Measurements from ENCODE around the gene POLE.

Gene POLE

DNA sequence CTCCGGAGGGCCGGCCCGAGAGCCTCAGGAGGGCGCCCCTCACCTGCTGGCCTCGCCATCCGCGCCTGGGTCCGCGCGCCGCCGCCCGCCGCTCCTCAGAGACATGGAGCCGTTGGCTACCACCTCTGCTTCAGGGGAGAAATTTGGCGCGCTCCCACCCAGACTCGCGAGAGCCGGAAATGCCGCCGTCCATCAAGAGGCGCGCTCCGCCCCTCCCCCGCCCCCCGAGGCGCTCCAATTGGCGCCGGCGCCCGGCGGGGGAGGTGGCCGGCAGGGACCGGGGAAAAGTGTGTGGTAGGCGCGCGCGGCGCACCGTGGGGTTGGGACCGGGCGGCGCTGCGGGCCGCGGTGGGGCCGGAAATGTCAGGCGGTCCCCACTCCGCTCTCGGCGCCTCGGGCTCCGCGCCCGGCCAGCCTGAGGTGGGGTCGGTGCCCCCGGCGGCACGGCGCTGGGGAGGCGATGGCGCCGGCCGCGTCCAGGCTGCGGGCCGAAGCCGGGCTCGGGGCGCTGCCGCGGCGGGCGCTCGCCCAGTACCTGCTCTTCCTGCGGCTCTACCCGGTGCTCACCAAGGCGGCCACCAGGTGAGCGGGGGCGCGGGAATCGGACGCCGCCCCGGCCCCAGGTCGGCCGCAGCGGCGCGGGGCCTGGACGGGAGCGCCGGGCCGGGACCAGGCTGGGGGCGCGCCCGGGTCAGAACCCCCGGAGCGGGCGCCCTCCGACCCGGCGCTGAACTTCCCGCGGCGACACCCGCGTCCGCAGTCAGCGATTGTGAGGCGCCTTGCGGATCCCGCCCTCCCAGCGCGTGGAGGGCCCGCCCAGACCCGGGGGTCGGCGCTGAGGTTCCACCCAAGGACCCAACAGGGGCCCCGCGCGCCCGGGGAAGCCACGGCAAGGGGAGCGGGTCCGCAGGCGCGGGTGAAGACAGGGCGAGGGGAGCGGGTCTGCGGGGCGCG lies at the start of gene POLE, which contains the start of gene PXMP2:
Gene POLE, minus strand, starts transcription at position 132 of the 954 bp plus-strand sequence. Its CDS starts 27 bp downstream, at position 105.
Gene PXMP2, plus strand, starts transcription at position 377 of the 954 bp plus-strand sequence. Its CDS starts 84 bp downstream, at position 461.
- DNase-seq: peak; percentile 83

GRCh38 chr12:132736913-132737312 lies 49.8 kb upstream of the POLE start:
- DNase-seq: no peak

DNA sequence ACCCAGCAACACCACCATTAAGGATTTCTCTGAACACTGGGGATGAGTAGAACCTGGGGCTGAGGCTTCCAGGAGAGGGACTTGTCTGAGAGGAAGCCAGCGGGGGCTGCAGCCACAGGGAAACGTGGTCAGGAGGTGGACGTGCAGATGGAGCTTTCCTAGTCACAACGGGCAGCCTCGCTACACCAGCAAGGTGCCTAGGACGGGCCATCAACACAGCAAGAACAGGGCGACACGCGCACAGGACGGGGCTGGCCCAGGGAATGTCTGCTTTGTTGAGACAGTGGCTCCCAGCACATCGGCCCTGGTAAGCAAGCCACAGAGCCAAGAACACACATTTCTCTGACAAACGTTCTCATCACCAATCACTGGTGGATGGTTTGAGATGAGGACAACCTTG lies 49.2 kb upstream of the POLE start:
- DNase-seq: no peak

DNA sequence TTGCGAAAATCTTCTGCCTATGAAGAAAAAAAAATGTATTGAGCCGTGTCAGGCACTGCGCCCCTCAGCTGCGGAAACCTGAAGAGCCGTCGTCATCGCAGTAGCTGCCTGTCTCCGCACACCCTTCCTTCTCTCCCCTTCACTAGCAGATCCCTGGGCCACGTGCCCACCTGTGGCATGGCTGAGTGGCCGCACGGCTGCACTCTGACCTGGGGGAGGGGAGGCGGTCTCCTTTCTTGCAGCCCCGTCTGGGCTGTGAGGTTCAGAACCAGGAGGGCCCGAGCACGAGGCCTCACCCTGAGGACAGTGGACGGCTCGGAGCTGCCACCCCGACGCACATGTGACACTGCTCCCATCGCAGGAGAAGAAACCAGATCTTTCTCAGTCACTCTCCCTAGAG lies 48.4 kb upstream of the POLE start:
- no peak for DNase-seq

DNA sequence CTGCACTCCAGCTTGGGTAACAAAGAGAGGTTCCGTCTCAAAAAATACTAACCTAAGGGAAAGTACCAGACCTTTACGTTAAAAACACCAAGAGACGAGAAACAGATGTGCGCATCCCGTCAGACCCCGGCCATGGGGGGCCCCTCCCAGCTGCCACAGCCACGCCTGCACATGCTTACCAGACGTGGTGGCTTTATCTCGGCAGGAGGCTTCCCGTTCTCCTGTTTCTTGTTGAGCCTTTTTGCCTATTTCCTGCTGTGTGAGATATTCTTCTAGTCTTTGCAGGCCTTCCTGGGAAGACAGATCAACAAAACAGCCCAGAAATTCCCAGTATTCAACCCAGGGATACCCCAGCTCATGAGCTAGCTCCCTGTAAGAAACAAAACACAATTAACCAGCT lies 47.1 kb upstream of the POLE start:
- no peak for DNase-seq

GRCh38 chr12:132731574-132731973 lies 44.4 kb upstream of the POLE start:
- DNase-seq: no peak

DNA sequence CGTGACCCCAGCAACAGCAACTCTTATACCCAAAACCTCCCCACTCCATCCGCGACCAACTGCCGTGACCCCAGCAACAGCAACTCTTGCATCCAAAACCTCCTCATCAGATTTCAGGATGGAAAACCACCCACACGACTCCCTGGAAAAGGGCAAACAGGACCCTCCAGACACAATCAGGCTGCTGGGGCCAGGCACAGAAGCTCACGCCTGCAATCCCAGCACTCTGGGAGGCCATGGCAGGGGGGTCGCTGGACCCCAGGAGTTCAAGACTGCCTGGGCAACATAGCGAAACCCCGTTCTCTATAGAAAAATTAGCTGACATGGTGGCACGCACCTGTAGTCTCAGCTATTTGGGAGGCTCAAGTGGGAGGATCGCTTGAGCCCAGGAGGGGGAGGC lies 43.2 kb upstream of the POLE start:
- DNase-seq: no peak

GRCh38 chr12:132729541-132730320 lies 42.6 kb upstream of the POLE start:
- no peak for DNase-seq

DNA sequence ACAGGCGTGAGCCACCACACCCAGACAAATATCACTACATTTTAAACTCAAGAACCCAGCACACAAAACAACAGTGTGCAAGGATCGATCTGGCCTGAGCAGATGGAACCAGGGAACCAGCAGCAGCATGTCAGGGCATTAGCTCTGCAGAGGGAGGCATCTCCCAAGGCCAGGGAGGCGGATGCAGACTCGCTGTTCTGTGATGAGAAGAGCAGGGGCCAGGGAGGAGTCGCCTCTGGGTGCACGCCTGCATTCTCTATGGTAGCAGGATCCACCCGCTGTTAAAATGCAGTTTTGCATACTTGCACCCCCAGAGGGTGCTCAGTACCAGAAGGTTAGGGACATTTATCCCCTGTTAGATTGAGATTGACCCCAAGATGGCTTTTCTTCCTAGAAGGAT lies 41.4 kb upstream of the POLE start:
- DNase-seq: no peak

GRCh38 chr12:132727091-132727794 lies 40.1 kb upstream of the POLE start:
- DNase-seq: no peak

- DNase-seq: no peak
Measured at GRCh38 chr12:132726386-132726785, 39.2 kb upstream of the POLE start.

DNA sequence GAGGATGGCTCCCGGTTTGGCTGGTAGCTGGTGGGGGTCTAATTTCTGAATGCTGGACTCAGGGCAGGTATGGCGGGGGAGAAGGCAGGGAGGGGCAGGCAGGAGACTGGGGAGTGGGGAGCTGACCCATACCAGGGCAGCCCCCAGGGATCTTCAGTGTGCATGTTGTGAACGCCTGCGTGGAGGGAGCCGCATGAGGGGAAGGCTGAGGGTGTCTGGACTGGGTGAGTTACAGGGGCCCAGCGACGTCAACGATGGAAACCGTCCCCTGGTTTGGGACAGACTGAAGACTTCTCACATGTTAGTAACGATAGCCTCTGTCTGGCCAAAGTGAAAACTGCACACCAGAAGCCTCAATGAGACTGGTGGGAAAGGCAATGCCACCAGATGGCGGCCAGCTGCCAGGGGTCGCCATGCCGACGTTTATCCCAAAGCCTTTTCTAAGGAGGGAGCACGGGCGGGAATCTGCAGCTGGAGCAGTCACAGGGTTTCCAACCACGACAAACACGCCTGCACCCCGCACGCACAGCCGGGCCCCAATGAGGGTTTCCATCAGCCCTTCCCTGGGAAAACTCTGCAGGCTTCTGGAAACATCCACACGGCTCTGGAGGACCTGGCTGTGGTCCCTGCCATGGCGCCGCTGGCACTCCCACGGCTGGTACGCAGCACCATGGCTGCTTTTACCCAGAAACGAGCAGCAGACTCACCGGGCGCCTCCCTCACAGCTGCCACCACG lies 37.5 kb upstream of the POLE start:
- DNase-seq: no peak

- no peak for DNase-seq
Measured at GRCh38 chr12:132723764-132724140, 36.6 kb upstream of the POLE start.

DNA sequence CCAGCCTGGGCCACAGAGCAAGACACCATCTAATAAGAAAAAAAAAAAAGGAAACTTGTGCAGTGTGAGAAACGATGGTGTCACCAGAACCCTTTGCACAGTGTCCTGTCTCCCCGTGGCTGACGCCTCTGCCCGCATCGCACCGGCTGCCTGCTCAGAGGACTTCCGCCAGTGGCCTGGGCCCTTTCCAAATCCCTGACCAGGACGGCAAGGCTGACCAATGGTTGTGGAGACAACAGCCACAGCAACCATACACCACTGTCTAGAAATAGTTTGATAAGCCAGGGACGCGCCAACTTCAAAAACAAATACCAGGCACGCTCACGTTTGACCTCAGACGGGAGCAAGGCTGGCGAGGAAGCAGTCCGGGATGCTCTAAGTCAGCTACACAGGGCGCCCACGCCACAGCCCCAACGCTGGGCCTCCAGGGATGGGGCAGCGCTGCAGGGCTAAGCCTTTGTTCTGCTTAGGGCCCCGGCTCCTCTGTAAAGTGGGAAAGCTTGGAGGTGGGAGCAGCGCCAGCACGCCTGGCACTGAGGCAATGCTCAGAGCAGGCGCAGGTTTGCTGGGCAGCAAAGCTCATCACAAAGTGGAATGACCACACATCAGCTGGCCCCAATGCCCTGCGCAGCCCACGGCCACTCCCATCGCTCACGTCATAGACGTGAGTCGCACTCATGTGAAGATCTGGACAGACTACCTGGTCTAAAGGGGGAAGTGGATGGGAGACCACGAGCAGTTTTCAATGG lies 36.0 kb upstream of the POLE start:
- DNase-seq: no peak

GRCh38 chr12:132720606-132721345 lies 33.6 kb upstream of the POLE start:
- DNase-seq: no peak

DNA sequence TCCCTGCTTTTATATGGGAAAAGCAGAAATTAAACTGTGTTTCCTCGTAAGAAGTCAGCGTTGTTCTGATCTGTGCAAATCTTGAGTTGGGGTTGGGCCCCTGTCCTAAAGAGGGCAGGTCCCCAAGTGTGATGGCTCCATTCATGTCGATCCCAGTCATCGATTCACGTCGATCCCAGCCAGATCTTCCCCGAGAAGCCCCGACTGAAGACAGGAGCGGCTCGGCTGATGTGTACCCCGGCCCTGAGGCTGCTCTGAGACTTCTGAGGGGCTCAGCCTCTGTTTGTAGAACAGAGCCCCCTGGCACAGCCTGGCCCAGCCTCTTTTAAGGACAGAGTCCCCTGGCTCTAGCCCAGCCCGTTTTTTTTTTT lies 32.8 kb upstream of the POLE start:
- no peak for DNase-seq

GRCh38 chr12:132719141-132719953 lies 32.2 kb upstream of the POLE start:
- DNase-seq: no peak

DNA sequence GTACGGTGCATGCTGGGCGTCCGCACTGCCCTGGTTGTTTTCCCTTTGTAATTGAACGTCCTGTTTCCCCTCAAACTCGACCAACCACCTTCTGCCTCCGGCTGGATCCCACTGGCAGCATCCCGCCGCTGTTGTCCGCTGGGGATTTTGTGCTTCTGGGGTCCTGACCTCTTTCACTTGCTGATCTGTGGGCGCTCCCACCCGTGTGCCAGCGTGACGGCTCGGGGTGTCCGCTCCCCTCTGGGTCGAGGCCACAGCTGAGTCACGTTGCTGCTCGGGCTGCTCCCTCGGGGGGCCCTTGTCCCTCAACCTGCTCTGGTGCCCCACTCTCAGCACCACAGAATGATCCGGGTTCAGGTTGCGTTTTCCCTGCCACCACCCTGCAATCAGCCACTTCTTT lies 31.5 kb upstream of the POLE start:
- DNase-seq: no peak

- no peak for DNase-seq
Measured at GRCh38 chr12:132717531-132718387, 30.6 kb upstream of the POLE start.
